Right lobe of liver (tissue), 4 donors: ENCODE results near the gene ZBTB7C.

ENCODE experiments used
- CTCF ChIP-seq, 4 donors: fragments of 200-600 bp in 3 of 4; fragments of 450-650 bp in 1 of 4; IDR thresholded peaks; one replicate each; pipeline versions ENCODE4 v1.5.1 to v1.8.0; 2016 to 2022; ENCODE audit warnings: antibody characterized with exemption in 4 of 4, mild to moderate bottlenecking in 2 of 4
- POLR2A ChIP-seq: fragments of 450-650 bp; IDR thresholded peaks from one replicate; pipeline ENCODE4 v1.6.1; 2017; ENCODE audit warnings: antibody characterized with exemption, mild to moderate bottlenecking
- donor health status: DM: no; HTN: no; CAD: no.
- donor health status: DM: no; HTN: no; CAD: no.
- donor health status: DM: no; HTN: yes; CAD: no.

GRCh38 chr18:48019557-48020325 is 389.4 kb downstream of the ZBTB7C start:
- TF ChIP-seq CTCF (IDR thresholded peaks at IDR 0.05) (no peak), POLR2A (no peak)
